NB4 (cell line): Measurements from ENCODE around the gene SLC2A1.

Source experiments
- POLR2A ChIP-seq: IDR thresholded peaks from 2 replicates; pipeline ENCODE4 v1.6.1; 2011; ENCODE audit warnings: mild to moderate bottlenecking; ENCODE audit not compliant: insufficient read length; ENCODE audit errors: extremely low read depth
- TF ChIP-seq, protein P1 (sequence below): IDR thresholded peaks from one replicate; pipeline ENCODE4 v1.5.1; 2012; ENCODE audit warnings: low read depth, low read length

- TF ChIP-seq, protein P1, sequence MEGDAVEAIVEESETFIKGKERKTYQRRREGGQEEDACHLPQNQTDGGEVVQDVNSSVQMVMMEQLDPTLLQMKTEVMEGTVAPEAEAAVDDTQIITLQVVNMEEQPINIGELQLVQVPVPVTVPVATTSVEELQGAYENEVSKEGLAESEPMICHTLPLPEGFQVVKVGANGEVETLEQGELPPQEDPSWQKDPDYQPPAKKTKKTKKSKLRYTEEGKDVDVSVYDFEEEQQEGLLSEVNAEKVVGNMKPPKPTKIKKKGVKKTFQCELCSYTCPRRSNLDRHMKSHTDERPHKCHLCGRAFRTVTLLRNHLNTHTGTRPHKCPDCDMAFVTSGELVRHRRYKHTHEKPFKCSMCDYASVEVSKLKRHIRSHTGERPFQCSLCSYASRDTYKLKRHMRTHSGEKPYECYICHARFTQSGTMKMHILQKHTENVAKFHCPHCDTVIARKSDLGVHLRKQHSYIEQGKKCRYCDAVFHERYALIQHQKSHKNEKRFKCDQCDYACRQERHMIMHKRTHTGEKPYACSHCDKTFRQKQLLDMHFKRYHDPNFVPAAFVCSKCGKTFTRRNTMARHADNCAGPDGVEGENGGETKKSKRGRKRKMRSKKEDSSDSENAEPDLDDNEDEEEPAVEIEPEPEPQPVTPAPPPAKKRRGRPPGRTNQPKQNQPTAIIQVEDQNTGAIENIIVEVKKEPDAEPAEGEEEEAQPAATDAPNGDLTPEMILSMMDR = peak; percentile 45
- TF ChIP-seq POLR2A = no peak
These were observed 27.5 kb downstream of the SLC2A1 start for GRCh38 chr1:42931108-42931539.
